ENCODE results near the gene TMEM141.

Gene TMEM141

DNA sequence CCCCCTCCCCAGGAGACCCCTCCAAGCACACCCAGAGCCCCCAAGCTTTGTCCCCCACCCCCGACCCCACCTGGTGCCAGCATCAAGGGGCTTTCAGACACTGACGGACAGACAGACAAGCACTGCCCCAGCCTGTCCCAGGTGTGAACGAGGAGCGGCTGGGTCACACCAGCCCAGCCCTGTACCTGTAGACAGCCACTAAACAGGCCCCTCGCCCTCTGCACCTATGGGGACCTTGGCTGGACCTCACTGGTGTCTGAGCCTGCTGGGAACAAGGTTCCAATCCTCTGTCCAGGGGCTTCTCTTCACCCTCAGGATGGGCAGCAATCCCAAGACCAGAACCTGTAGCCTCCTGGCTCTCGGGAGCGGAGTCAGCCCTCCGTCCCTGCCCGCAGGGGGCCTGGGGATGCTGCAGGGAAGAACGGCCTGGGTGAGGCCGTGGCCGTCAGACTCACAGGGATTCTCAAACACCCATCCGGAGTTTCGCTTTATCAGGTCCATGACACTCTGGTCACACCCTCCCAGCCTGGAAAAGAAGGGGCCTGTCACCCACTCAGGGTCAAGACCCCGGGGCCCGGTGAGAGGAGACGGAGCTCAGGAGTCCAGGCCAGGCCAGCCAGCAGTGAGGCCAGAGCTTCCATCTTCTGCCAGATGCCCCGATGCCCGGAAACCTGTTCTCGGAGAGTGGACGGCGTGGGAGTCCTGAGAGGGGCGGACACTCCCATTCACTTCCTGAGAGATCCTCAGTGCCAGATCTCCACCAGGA, 45.6 kb upstream of the TMEM141 start:
- H3K4me3 ChIP-seq (replicated peaks; ENCODE audit: low read depth, low read length): no peak overlapping the region
- DNase-seq (ENCODE audit: low read depth): no peak
- TF ChIP-seq, protein P1, sequence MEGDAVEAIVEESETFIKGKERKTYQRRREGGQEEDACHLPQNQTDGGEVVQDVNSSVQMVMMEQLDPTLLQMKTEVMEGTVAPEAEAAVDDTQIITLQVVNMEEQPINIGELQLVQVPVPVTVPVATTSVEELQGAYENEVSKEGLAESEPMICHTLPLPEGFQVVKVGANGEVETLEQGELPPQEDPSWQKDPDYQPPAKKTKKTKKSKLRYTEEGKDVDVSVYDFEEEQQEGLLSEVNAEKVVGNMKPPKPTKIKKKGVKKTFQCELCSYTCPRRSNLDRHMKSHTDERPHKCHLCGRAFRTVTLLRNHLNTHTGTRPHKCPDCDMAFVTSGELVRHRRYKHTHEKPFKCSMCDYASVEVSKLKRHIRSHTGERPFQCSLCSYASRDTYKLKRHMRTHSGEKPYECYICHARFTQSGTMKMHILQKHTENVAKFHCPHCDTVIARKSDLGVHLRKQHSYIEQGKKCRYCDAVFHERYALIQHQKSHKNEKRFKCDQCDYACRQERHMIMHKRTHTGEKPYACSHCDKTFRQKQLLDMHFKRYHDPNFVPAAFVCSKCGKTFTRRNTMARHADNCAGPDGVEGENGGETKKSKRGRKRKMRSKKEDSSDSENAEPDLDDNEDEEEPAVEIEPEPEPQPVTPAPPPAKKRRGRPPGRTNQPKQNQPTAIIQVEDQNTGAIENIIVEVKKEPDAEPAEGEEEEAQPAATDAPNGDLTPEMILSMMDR (IDR thresholded peaks at IDR 0.05; ENCODE audit: low read length, missing control alignments): no peak

DNA sequence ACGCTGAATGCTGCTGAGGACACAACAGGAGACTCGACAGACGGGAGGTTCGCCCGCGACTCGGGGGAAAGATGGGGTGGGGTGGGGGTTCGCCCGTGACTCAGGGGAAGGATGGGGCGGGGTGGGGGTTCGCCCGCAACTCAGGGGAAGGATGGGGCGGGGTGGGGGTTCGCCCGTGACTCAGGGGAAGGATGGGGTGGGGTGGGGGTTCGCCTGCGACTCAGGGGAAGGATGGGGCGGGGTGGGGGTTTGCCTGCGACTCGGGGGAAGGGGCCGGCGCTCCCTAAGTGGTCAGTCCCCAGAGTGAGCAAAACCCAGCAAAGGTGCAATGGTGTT, 45.0 kb upstream of the TMEM141 start:
- TF ChIP-seq, protein P1 (IDR thresholded peaks at IDR 0.05; ENCODE audit: low read length, missing control alignments): no peak
- no peak overlapping the region for H3K4me3 ChIP-seq (replicated peaks; ENCODE audit: low read depth, low read length)
- no peak for DNase-seq (ENCODE audit: low read depth)

DNA sequence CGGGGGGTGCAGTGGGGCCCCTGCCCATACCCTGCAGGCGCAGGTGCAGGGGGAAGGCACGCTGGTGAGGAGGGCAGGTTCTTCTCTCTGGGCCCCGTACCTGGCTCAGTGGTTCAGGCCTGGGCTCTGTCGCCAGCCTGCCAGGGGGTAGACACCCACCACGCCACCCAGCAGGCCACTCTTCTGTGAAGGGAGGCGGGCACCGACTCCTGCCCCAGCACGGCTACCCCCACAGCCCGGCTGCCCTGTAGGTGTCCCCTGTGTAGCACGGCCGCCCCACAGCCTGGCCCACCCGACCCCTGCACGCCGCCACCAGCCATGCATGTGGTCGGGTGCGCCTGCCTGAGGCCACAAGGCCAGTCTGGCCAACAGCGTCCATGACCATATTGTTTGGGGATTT, 44.5 kb upstream of the TMEM141 start:
- TF ChIP-seq, protein P1 (IDR thresholded peaks at IDR 0.05; ENCODE audit: low read length, missing control alignments): no peak
- H3K4me3 ChIP-seq (replicated peaks; ENCODE audit: low read depth, low read length): no peak overlapping the region
- no peak for DNase-seq (ENCODE audit: low read depth)

DNA sequence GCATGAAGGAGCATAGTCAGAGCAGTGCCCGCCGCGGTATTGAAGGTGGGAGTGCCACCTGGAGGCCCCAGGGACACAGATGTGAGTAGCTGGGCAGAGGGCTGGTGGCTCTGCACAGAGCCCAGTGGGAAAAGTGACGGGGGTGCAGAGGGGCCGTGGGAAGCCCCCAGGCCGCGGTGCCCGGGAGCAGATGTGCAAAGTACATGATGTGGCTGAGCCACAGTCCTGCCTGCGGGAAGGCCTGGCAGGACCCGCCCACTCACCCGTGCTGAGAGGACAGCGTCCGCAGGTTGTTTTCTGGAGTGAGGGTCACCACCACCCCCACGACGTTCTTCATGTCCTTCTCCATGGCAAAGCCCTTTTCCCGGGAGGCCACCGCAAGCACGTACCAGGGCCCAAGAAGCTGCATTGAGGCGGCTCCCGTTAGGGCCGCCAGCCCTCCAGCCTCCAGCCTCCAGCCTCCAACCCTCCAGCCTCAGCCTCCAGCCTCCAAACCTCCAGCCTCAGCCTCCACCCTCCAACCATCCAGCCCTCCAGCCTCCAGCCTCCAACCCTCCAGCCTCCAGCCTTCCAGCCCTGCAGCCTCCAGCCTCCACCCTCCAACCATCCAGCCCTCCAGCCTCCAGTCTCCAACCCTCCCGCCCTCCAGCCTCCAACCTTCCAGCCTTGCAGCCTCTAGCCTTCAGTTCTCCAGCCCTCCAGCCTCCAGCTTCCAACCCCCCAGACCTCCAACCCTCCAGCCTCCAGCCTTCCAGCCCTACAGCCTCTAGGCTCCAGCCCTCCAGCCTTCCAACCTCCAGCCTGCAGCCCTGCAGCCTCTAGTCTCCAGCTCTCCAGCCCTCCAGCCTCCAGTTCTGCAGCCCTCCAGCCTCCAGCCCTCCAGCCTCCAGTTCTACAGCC, 43.7 kb upstream of the TMEM141 start:
- no peak for DNase-seq (ENCODE audit: low read depth)
- no peak overlapping the region for H3K4me3 ChIP-seq (replicated peaks; ENCODE audit: low read depth, low read length)
- TF ChIP-seq, protein P1 (IDR thresholded peaks at IDR 0.05; ENCODE audit: low read length, missing control alignments): no peak

DNA sequence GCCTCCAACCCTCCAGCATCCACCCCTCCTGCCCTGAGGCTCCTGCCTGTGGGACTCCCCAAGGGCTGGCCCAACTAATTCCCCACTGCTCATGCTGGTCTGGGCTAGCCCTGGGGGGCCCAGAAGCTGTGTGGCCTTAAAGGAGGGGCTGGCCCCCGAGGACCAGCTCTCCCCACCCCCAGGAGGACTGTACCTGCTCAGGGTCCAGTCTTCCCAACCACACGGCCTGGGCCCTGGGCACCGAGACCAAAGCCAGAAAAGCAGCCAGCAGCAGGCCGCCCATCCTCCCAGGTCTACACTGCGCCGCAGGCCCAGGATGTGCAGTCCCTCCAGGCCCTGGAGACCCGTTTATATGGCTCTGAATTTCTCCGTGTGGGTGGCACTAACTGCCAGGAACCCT, 42.9 kb upstream of the TMEM141 start, which contains the start of gene LCN6:
TSS of gene LCN6 (minus strand) at position 325 of the 400 bp plus-strand sequence. CDS start at position 283, 42 bp downstream.
- TF ChIP-seq, protein P1 (IDR thresholded peaks at IDR 0.05; ENCODE audit: low read length, missing control alignments): no peak
- no peak for DNase-seq (ENCODE audit: low read depth)
- no peak within 1 kb of the TSS for H3K4me3 ChIP-seq (replicated peaks; ENCODE audit: low read depth, low read length)

DNA sequence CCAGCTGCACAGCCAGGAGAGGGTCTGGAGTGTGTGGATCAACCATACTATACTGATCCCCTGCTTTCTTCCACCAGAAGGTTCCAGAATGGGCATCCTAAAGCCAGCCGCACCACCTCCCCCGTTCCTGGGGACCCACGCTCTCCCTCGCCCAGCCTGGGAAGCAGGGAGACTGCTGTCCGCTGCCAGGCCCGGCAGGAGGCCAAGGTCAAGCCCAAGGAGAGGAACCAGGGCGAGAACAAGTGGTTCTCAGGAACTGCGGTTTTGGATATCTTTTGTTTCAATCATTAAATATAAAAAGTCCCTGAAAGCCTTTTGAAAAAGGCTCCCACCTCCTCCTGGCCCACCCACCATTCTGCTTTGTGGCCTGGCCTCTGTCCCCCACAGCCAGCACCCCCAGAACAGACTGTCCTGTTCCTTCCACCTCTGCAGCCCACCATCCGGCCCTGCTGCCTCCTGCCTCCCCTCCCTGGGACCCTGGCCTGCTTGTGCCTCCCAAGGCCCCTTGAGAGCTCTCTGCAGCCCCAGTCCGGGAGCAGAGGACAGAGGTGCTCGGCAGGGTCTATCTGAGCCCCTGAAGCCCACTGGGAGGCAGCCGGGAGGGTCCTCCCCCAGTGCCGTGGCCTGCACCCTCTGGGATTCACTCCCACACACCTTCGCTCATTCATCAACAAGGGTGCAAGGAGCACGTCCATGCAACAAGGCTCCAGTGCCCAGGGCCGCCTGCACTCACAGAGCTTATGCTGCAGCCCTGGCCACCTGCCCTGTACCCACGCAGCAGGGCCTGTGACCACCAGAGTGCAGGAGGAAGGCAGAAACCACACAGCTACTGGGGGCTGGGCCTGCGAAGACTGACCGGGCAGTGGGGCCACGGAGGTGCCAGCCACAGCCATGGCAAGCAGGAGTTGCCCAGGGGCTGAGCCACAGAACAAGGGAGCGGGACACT, 42.2 kb upstream of the TMEM141 start:
- DNase-seq (ENCODE audit: low read depth): no peak
- no peak overlapping the region for H3K4me3 ChIP-seq (replicated peaks; ENCODE audit: low read depth, low read length)
- TF ChIP-seq, protein P1 (IDR thresholded peaks at IDR 0.05; ENCODE audit: low read length, missing control alignments): no peak
